PC-9 (cell line): Measurements from ENCODE around the gene DDX27. TPM values are rescaled to one million over a fixed set of nuclear protein-coding genes. Genes with fewer than 3 reads are reported as not detected.

Experiments
- BruUV-seq: library from RNA; stranded (reverse); fragments of 400-500 nt; replicated peaks from 2 replicates; lab custom pipeline; 2021; lab: Mats Ljungman, UMichigan
- CTCF ChIA-PET: fragments of 300-600 bp; sonication (Branson Sonifier 250); formaldehyde crosslinking; loops from one replicate; lab custom pipeline; 2022; ENCODE audit warnings: antibody characterized with exemption; lab: Charles Lee
- POLR2A ChIA-PET: fragments of 300-600 bp; sonication (Branson Sonifier 250); formaldehyde crosslinking; loops from one replicate; lab custom pipeline; 2022; ENCODE audit warnings: antibody characterized with exemption; ENCODE audit not compliant: unreplicated experiment; lab: Charles Lee
- DNase-seq, 2 experiments: peaks; one replicate each; pipeline versions ENCODE4 v3.0.0 to v3.0.0-alpha.2; 2015 to 2022; ENCODE audit warnings: mixed read lengths in 1 of 2
- H2AFZ ChIP-seq: fragments of 200-600 bp; sonication (generic); 2 replicates; pipeline ENCODE4 v1.8.1; 2017; ENCODE audit warnings: antibody characterized with exemption
- H3F3A ChIP-seq: fragments of 200-600 bp; sonication (generic); 2 replicates; pipeline ENCODE4 v1.8.1; 2017; ENCODE audit warnings: antibody characterized with exemption, mild to moderate bottlenecking, low read depth; ENCODE audit not compliant: insufficient read depth
- H3K27ac ChIP-seq: fragments of 200-600 bp; sonication (generic); 2 replicates; pipeline ENCODE4 v1.6.1; 2016; ENCODE audit warnings: mixed run types
- H3K27me3 ChIP-seq: fragments of 200-600 bp; sonication (generic); 2 replicates; pipeline ENCODE4 v1.6.1; 2016; ENCODE audit warnings: low read depth, mixed run types; ENCODE audit not compliant: insufficient read depth
- H3K36me3 ChIP-seq: fragments of 200-600 bp; sonication (generic); 2 replicates; pipeline ENCODE4 v1.6.1; 2016; ENCODE audit warnings: low read depth, mixed run types
- H3K4me1 ChIP-seq: fragments of 200-600 bp; sonication (generic); replicated peaks from 2 replicates; pipeline ENCODE4 v1.6.1; 2016; ENCODE audit warnings: mixed run types; ENCODE audit not compliant: insufficient read depth
- H3K4me2 ChIP-seq: fragments of 200-600 bp; sonication (generic); 2 replicates; pipeline ENCODE4 v1.6.1; 2017; ENCODE audit warnings: mixed run types
- H3K4me3 ChIP-seq: fragments of 200-600 bp; sonication (generic); 2 replicates; pipeline ENCODE4 v1.6.1; 2016; ENCODE audit warnings: mixed run types
- H3K79me2 ChIP-seq: fragments of 200-600 bp; sonication (generic); 2 replicates; pipeline ENCODE4 v1.6.1; 2017; ENCODE audit warnings: low read depth, mixed run types
- H3K9me2 ChIP-seq: fragments of 200-600 bp; sonication (generic); 2 replicates; pipeline ENCODE4 v1.8.1; 2017; ENCODE audit warnings: mild to moderate bottlenecking; ENCODE audit not compliant: insufficient read depth
- H3K9me3 ChIP-seq: fragments of 200-600 bp; sonication (generic); 2 replicates; pipeline ENCODE4 v1.8.1; 2016; ENCODE audit warnings: low read depth; ENCODE audit not compliant: insufficient read depth
- H4K20me1 ChIP-seq: fragments of 200-600 bp; sonication (generic); 2 replicates; pipeline ENCODE4 v1.8.1; 2017; ENCODE audit not compliant: insufficient read depth
- EZH2 ChIP-seq: fragments of 200-600 bp; sonication (generic); IDR thresholded peaks from 2 replicates; pipeline ENCODE4 v1.8.0; 2017; ENCODE audit warnings: antibody characterized with exemption, low read depth
- intact Hi-C: fragments of 100-400 bp; cut with micrococcal nuclease; formaldehyde crosslinking; loops from one replicate; pipeline ENCODE4 v1.10.0; 2022; ENCODE audit not compliant: unreplicated experiment
- total RNA-seq: library from RNA; stranded (reverse); gene quantifications from 2 replicates; pipeline ENCODE4 v1.2.3, GENCODE V29; 2021
- TF ChIP-seq, protein P1 (sequence below): fragments of 200-600 bp; sonication (generic); conservative IDR thresholded peaks from 2 replicates; pipeline ENCODE4 v1.6.1; 2017; ENCODE audit warnings: mixed run types, antibody characterized with exemption, mild to moderate bottlenecking, moderate library complexity

The DDX27 gene
- total RNA-seq, 1 experiment from 2014 or later, result 64.4 TPM

DNA sequence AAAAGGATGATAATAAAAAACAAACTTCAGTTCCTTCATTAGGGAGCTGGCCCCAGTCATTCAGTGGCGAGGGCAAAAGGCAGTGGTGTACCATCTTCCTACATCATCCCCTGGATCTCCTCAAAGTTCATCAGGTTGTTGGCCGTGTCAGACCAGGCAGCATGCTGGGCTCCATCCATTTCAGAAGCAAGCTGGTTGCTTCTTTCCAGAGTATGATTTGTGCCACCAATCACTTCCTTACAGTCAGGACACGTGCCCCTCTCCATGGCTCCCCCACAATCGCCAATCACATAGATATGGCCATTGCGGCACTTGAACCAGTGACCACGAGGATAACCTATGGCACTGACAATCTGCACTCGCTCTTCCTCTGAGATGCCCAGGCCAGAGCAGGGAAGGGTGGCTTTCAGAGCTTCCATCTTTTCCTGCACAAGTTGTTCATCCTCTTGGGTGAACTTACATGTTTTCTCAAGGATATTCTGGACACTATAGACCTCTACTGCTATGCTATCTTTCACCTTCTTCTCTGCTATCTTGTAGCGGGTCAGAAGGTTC, 28.0 kb downstream of the DDX27 start:
- H2AFZ ChIP-seq, result no peak overlapping the region
- POLR2A ChIA-PET, result interaction anchor here (0.5 kb wide), 1 partner anchor 21 kb away, joined by 13 read pairs; no protein-coding TSS in a partner anchor
- peaks cover 39% of the 10 kb centered on the region for H3K36me3 ChIP-seq
- no TSS peak for BruUV-seq
- H3K27me3 ChIP-seq, result no peaks in the 10 kb centered on the region
- DNase-seq, result no peak
- peaks cover 26% of the 10 kb centered on the region for H4K20me1 ChIP-seq
- H3F3A ChIP-seq, result peaks cover 61% of the 10 kb centered on the region
- intact Hi-C loops, result loop anchor here (5.0 kb wide), 1 partner anchor 285 kb away; no protein-coding TSS in a partner anchor
- H3K27ac ChIP-seq, result no peak overlapping the region
- no peak overlapping the region for H3K4me2 ChIP-seq
- no peaks in the 10 kb centered on the region for H3K9me2 ChIP-seq
- CTCF ChIA-PET, result interaction anchor here (0.6 to 2.2 kb wide), 3 partner anchors 13 to 74 kb away, joined by 4 to 12 read pairs (median 4); no protein-coding TSS in a partner anchor
- no peak for TF ChIP-seq EZH2
- TF ChIP-seq, protein P1, sequence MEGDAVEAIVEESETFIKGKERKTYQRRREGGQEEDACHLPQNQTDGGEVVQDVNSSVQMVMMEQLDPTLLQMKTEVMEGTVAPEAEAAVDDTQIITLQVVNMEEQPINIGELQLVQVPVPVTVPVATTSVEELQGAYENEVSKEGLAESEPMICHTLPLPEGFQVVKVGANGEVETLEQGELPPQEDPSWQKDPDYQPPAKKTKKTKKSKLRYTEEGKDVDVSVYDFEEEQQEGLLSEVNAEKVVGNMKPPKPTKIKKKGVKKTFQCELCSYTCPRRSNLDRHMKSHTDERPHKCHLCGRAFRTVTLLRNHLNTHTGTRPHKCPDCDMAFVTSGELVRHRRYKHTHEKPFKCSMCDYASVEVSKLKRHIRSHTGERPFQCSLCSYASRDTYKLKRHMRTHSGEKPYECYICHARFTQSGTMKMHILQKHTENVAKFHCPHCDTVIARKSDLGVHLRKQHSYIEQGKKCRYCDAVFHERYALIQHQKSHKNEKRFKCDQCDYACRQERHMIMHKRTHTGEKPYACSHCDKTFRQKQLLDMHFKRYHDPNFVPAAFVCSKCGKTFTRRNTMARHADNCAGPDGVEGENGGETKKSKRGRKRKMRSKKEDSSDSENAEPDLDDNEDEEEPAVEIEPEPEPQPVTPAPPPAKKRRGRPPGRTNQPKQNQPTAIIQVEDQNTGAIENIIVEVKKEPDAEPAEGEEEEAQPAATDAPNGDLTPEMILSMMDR, result no peak
- H3K9me3 ChIP-seq, result no peaks in the 10 kb centered on the region
- H3K4me1 ChIP-seq, result no peaks in the 10 kb centered on the region
- no peaks in the 10 kb centered on the region for H3K79me2 ChIP-seq
- no peak overlapping the region for H3K4me3 ChIP-seq

DNA sequence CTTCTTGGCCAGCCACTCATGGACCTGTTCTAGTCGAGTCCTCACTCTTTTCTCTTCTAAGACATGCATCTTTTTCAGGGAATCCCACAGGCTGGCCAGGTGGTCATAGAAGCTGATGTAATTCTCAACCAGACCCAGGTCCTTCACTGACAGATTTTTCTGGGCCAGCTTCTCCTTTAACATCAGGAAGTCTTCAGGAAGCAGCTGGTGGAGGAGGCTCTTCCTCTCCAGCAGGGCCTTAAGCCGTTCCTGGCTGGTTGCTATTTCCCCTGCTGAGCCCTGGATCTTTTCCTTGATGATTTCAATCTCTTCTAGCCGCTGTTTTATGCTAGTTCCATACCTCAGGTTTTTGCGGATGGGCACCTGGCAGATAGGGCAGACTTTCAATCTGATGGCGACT, 28.6 kb downstream of the DDX27 start:
- Histone ChIP-seq H3K4me1 (no peaks in the 10 kb centered on the region), H3K9me2 (no peaks in the 10 kb centered on the region), H3K9me3 (no peaks in the 10 kb centered on the region), H3K4me3 (no peak overlapping the region), H3K36me3 (peaks cover 35% of the 10 kb centered on the region), H3K27me3 (no peaks in the 10 kb centered on the region), H2AFZ (no peak overlapping the region), H3K27ac (no peak overlapping the region), H3K79me2 (no peaks in the 10 kb centered on the region), H3F3A (peaks cover 60% of the 10 kb centered on the region), H3K4me2 (no peak overlapping the region), H4K20me1 (peaks cover 26% of the 10 kb centered on the region)
- intact Hi-C loops, result loop anchor here (5.0 kb wide), 1 partner anchor 285 kb away; no protein-coding TSS in a partner anchor
- TF ChIP-seq EZH2, result no peak
- TF ChIP-seq, protein P1, result no peak
- no TSS peak for BruUV-seq
- ChIA-PET POLR2A (no interaction called here), CTCF (interaction anchor here (2.2 kb wide), 1 partner anchor 74 kb away, joined by 12 read pairs; no protein-coding TSS in a partner anchor)
- DNase-seq, result no peak

DNA sequence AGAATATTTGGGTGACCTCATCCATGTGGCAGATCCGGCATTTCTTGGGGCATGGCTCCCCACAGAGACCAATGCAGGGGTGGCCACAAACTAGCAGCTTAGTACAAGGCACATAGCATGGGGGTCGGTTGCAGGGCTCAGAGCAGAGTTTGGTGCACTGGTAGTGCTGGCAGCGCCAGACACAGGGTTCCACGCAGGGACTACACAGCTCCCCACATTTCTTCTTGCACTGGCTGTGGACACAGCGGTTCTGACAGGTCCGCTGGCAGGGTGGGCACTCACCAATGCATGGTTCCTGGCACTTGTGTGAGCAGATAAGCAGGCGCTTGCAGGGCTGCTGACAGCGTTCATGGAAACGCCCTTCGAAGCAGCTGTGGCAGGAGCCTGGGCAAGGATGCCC, 29.1 kb downstream of the DDX27 start:
- Histone ChIP-seq H3K79me2 (no peaks in the 10 kb centered on the region), H3K4me2 (no peak overlapping the region), H3K27ac (no peak overlapping the region), H3K9me2 (no peaks in the 10 kb centered on the region), H3K4me1 (no peaks in the 10 kb centered on the region), H3K27me3 (no peaks in the 10 kb centered on the region), H2AFZ (no peak overlapping the region), H3K9me3 (no peaks in the 10 kb centered on the region), H3F3A (peaks cover 55% of the 10 kb centered on the region), H4K20me1 (peaks cover 26% of the 10 kb centered on the region), H3K36me3 (peaks cover 30% of the 10 kb centered on the region), H3K4me3 (no peak overlapping the region)
- no peak for DNase-seq
- ChIA-PET POLR2A (no interaction called here), CTCF (no interaction called here)
- BruUV-seq, result no TSS peak
- no peak for TF ChIP-seq EZH2
- TF ChIP-seq, protein P1, result no peak
- intact Hi-C loops, result loop anchor here (5.0 kb wide), 1 partner anchor 284 kb away; no protein-coding TSS in a partner anchor
